HCT116 (cell line): ENCODE measurements around the gene KIF7. TPM values are rescaled to one million over a fixed set of nuclear protein-coding genes. Genes with fewer than 3 reads are reported as not detected.

ENCODE experiments used
- ATAC-seq: fragments of 200-7000 bp; cut with Tn5 transposase; 2 replicates; pipeline ENCODE4 v1.9.1; 2020; ENCODE audit warnings: mild to moderate bottlenecking, moderate library complexity
- BruUV-seq: library from RNA; stranded (reverse); fragments of 400-500 nt; replicated peaks from 2 replicates; lab custom pipeline; 2021; lab: Mats Ljungman, UMichigan
- CTCF ChIA-PET: fragments of 300-600 bp; sonication (Branson Sonifier 250); formaldehyde crosslinking; loops from one replicate; lab custom pipeline; 2021; ENCODE audit warnings: antibody characterized with exemption; lab: Charles Lee
- POLR2A ChIA-PET: fragments of 300-600, 350-600 bp; sonication (Branson Sonifier 250); formaldehyde crosslinking; loops from one replicate; lab custom pipeline; 2021; ENCODE audit warnings: antibody characterized with exemption; lab: Charles Lee
- RAD21 ChIA-PET, 2 experiments: fragments of 300-600 bp; sonication (Branson Sonifier 250); formaldehyde crosslinking; loops; one replicate each; lab custom pipeline; 2023; ENCODE audit warnings: low total read pairs in 2 of 2; ENCODE audit not compliant: uncharacterized antibody in 2 of 2, unreplicated experiment in 2 of 2, low non-redundant PET in 1 of 2; lab: Charles Lee
- DNase-seq: peaks from one replicate; pipeline ENCODE4 v3.0.0-alpha.2; 2010; ENCODE audit warnings: low read depth, low spot score
- H2AFZ ChIP-seq: fragments of 200-600 bp; shearing (Covaris generic), sonication (generic); 2 replicates; pipeline ENCODE4 v1.6.1; 2017; ENCODE audit warnings: low read depth, mixed run types, mixed read lengths, antibody characterized with exemption, low read length; ENCODE audit not compliant: poor library complexity, severe bottlenecking
- H3K27ac ChIP-seq: 2 replicates; pipeline ENCODE4 v1.5.1; 2012; ENCODE audit warnings: low read depth, low read length
- H3K27me3 ChIP-seq: fragments of 200-600 bp; sonication (generic); 2 replicates; pipeline ENCODE4 v1.6.1; 2016; ENCODE audit warnings: mixed run types, low read length, mixed read lengths; ENCODE audit not compliant: insufficient read depth
- H3K36me3 ChIP-seq, 2 experiments: fragments of 200-500 bp in 1 of 2; fragments of 200-600 bp in 1 of 2; sonication (Bioruptor generic) in 1 of 2; sonication (generic) in 1 of 2; 2 replicates each; pipeline versions ENCODE4 v1.5.1 to v1.6.1; 2014 to 2016; ENCODE audit warnings: low read length in 2 of 2, inconsistent platforms in 1 of 2, mixed read lengths in 1 of 2, mixed run types in 1 of 2; ENCODE audit not compliant: insufficient read depth in 2 of 2, control insufficient read depth in 1 of 2
- H3K4me1 ChIP-seq, 2 experiments: fragments of 200-600 bp in 1 of 2; sonication (generic) in 1 of 2; 2 replicates each; pipeline versions ENCODE4 v1.5.1 to v1.6.1; 2012 to 2017; ENCODE audit warnings: low read length in 2 of 2, inconsistent platforms in 1 of 2, mild to moderate bottlenecking in 1 of 2, mixed read lengths in 1 of 2, mixed run types in 1 of 2, moderate library complexity in 1 of 2; ENCODE audit not compliant: insufficient read depth in 2 of 2, control insufficient read depth in 1 of 2
- H3K4me2 ChIP-seq: fragments of 200-600 bp; sonication (generic); 2 replicates; pipeline ENCODE4 v1.6.1; 2017; ENCODE audit warnings: mixed run types, low read length, mixed read lengths
- H3K4me3 ChIP-seq, 2 experiments: fragments of 200-600 bp in 1 of 2; sonication (generic) in 1 of 2; replicated peaks in 1 of 2; 2 replicates each; pipeline ENCODE4 v1.5.1; 2011 to 2016; ENCODE audit warnings: low read length in 2 of 2, control low read depth in 1 of 2, low read depth in 1 of 2, mild to moderate bottlenecking in 1 of 2, mixed read lengths in 1 of 2, mixed run types in 1 of 2
- H3K79me2 ChIP-seq: fragments of 200-600 bp; sonication (generic); 2 replicates; pipeline ENCODE4 v1.6.1; 2017; ENCODE audit warnings: mild to moderate bottlenecking, mixed run types, low read length, moderate library complexity, mixed read lengths; ENCODE audit not compliant: insufficient read depth
- H3K9ac ChIP-seq: fragments of 200-600 bp; sonication (generic); 2 replicates; pipeline ENCODE4 v1.6.1; 2016; ENCODE audit warnings: low read length, mixed read lengths
- H3K9me2 ChIP-seq: fragments of 200-600 bp; sonication (generic), shearing (Covaris generic); 2 replicates; pipeline ENCODE4 v1.6.1; 2017; ENCODE audit warnings: mixed run types, mild to moderate bottlenecking, moderate library complexity; ENCODE audit not compliant: insufficient read depth
- H3K9me3 ChIP-seq, 2 experiments: fragments of 200-500 bp in 1 of 2; fragments of 200-600 bp in 1 of 2; sonication (Bioruptor generic) in 1 of 2; sonication (generic) in 1 of 2; 2 replicates each; pipeline ENCODE4 v1.6.1; 2014 to 2017; ENCODE audit warnings: low read length in 2 of 2, mixed read lengths in 2 of 2, inconsistent platforms in 1 of 2, low read depth in 1 of 2, mild to moderate bottlenecking in 1 of 2, mixed run types in 1 of 2, moderate library complexity in 1 of 2; ENCODE audit not compliant: control insufficient read depth in 1 of 2, insufficient read depth in 1 of 2
- H4K20me1 ChIP-seq: fragments of 200-600 bp; sonication (generic), shearing (Covaris generic); 2 replicates; pipeline ENCODE4 v1.6.1; 2017; ENCODE audit warnings: mixed run types, mild to moderate bottlenecking, moderate library complexity; ENCODE audit not compliant: insufficient read depth
- ELF1 ChIP-seq: IDR thresholded peaks from 2 replicates; pipeline ENCODE4 v1.6.1; 2012; ENCODE audit warnings: low read depth, borderline replicate concordance
- EZH2 ChIP-seq: fragments of 200-600 bp; sonication (generic); IDR thresholded peaks from 2 replicates; pipeline ENCODE4 v1.6.1; 2017; ENCODE audit warnings: antibody characterized with exemption, mixed run types
- EZH2phosphoT487 ChIP-seq: fragments of 200-600 bp; IDR thresholded peaks from 2 replicates; pipeline ENCODE4 v1.6.1; 2018; ENCODE audit warnings: antibody characterized with exemption, borderline replicate concordance
- FOSL1 ChIP-seq: IDR thresholded peaks from 2 replicates; pipeline ENCODE4 v1.6.1; 2012; ENCODE audit warnings: low read depth
- JUND ChIP-seq: IDR thresholded peaks from 2 replicates; pipeline ENCODE4 v1.6.1; 2012
- POLR2A ChIP-seq: IDR thresholded peaks from 2 replicates; pipeline ENCODE4 v1.7.0; 2011; ENCODE audit warnings: borderline replicate concordance; ENCODE audit not compliant: insufficient read depth, insufficient read length; ENCODE audit errors: extremely low read depth
- POLR2AphosphoS5 ChIP-seq: IDR thresholded peaks from 2 replicates; pipeline ENCODE4 v1.6.1; 2011; ENCODE audit warnings: mild to moderate bottlenecking, low read depth, low read length, moderate library complexity
- RAD21 ChIP-seq: IDR thresholded peaks from 2 replicates; pipeline ENCODE4 v1.6.1; 2012; ENCODE audit warnings: low read depth, mild to moderate bottlenecking
- SIN3A ChIP-seq: IDR thresholded peaks from 2 replicates; pipeline ENCODE4 v1.6.1; 2012; ENCODE audit warnings: low read depth
- SP1 ChIP-seq: IDR thresholded peaks from 2 replicates; pipeline ENCODE4 v1.6.1; 2012; ENCODE audit warnings: low read depth
- SRF ChIP-seq: IDR thresholded peaks from 2 replicates; pipeline ENCODE4 v1.6.1; 2012; ENCODE audit warnings: low read depth
- ZBTB33 ChIP-seq: IDR thresholded peaks from 2 replicates; pipeline ENCODE4 v1.6.1; 2011; ENCODE audit warnings: mild to moderate bottlenecking, low read length, moderate library complexity; ENCODE audit not compliant: insufficient replicate concordance; ENCODE audit errors: extremely low read depth
- ZNF274 ChIP-seq: fragments of 200-500 bp; sonication (Bioruptor generic); IDR thresholded peaks from 2 replicates; pipeline ENCODE4 v1.6.1; 2014; ENCODE audit warnings: mild to moderate bottlenecking, low read depth, low read length, inconsistent platforms
- intact Hi-C: fragments of 100-400 bp; cut with micrococcal nuclease; formaldehyde crosslinking; loops from 2 replicates; pipeline ENCODE4 v1.10.0; 2022
- total RNA-seq: library from RNA; stranded (reverse); gene quantifications from one replicate; pipeline ENCODE4 v1.2.1, GENCODE V29; 2021; ENCODE audit not compliant: unreplicated experiment
- TF ChIP-seq, protein P1 (sequence below), 3 experiments: fragments of 200-600 bp in 1 of 3; sonication (generic) in 1 of 3; IDR thresholded peaks in 2 of 3; conservative IDR thresholded peaks in 1 of 3; 2 replicates each; pipeline ENCODE4 v1.5.1; 2012 to 2017; ENCODE audit warnings: low read depth in 2 of 3, low read length in 2 of 3, antibody characterized with exemption in 1 of 3, borderline replicate concordance in 1 of 3, control low read depth in 1 of 3, mild to moderate bottlenecking in 1 of 3, mixed read lengths in 1 of 3, mixed run types in 1 of 3, moderate library complexity in 1 of 3; ENCODE audit not compliant: insufficient read depth in 1 of 3

Gene KIF7
- total RNA-seq, 1 experiment from 2014 or later = 0.12 TPM

DNA sequence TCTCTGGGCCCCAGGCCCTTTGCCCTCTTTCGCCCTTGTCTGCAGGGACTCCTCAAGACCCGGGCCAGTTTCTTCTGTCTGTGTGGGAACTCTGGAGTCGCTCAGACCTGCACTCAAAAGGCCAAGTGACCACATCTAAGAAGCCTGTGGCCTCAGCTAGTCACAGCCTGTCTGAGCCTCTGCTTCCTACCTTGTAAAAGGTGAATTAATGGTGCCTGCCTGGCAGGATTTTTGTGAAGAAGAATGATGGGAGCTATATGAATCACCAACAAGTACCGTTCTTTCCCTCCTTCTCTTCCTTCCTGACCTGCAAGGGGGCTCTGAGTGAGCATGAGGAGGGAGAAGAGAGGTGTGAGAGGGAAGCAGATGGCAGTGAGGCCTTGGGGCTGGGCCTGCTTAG is 16.4 kb upstream of the KIF7 start (continued):
- TF ChIP-seq ZBTB33 = no peak
- TF ChIP-seq RAD21 = no peak
- TF ChIP-seq POLR2A = no peak
- no peak for TF ChIP-seq POLR2AphosphoS5
- no peak for TF ChIP-seq EZH2
- no peak for TF ChIP-seq ELF1

DNA sequence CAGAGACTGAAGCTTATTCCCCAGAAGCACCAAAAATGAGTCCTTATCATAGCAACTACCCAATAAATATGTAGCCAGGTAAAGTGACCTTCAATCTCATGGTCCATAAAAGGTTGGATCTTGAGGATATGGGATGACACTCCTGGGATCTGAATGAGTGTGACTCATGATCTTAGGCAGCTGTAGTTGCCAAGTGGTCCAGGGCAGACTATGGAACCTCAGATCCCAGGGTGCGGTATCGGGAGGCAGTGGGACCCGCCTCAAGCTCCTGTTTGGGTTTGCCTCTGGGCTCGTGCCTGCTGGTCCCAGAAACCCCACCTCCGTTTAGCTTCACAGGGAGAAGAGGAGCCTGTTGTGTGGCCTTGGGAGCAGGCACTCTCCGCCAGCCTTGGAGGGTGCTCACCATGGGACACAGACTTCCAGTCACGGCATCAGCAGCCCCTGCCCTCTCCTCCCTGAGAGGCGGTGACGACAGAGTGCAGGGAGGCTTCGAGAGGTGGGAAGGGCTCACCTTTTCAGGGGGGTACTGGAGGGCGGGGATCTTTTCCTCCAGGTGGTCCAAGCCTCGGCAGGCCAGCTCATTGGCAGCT is 15.8 kb upstream of the KIF7 start:
- POLR2A ChIA-PET = no interaction called here
- no peaks in the 10 kb centered on the region for H4K20me1 ChIP-seq
- no TSS peak for BruUV-seq
- CTCF ChIA-PET = interaction anchor here (1.2 kb wide), 1 partner anchor 24 kb away, joined by 4 read pairs; no protein-coding TSS in a partner anchor
- H3K9me3 ChIP-seq = no peaks in the 10 kb centered on the region
- H3K9me2 ChIP-seq = no peaks in the 10 kb centered on the region
- no peaks in the 10 kb centered on the region for H3K36me3 ChIP-seq
- DNase-seq (no peak), ATAC-seq (no peak)
- RAD21 ChIA-PET = no interaction called here
- H3K9ac ChIP-seq = no peak overlapping the region
- H3K27me3 ChIP-seq = no peaks in the 10 kb centered on the region
- intact Hi-C loops = no loop called here
- no peak overlapping the region for H3K4me3 ChIP-seq
- no peaks in the 10 kb centered on the region for H3K4me1 ChIP-seq
- H3K4me2 ChIP-seq = no peak overlapping the region
- no peak overlapping the region for H2AFZ ChIP-seq
- no peak for TF ChIP-seq JUND
- no peak for TF ChIP-seq EZH2
- TF ChIP-seq FOSL1 = no peak
- TF ChIP-seq ZNF274 = no peak
- TF ChIP-seq, protein P1, sequence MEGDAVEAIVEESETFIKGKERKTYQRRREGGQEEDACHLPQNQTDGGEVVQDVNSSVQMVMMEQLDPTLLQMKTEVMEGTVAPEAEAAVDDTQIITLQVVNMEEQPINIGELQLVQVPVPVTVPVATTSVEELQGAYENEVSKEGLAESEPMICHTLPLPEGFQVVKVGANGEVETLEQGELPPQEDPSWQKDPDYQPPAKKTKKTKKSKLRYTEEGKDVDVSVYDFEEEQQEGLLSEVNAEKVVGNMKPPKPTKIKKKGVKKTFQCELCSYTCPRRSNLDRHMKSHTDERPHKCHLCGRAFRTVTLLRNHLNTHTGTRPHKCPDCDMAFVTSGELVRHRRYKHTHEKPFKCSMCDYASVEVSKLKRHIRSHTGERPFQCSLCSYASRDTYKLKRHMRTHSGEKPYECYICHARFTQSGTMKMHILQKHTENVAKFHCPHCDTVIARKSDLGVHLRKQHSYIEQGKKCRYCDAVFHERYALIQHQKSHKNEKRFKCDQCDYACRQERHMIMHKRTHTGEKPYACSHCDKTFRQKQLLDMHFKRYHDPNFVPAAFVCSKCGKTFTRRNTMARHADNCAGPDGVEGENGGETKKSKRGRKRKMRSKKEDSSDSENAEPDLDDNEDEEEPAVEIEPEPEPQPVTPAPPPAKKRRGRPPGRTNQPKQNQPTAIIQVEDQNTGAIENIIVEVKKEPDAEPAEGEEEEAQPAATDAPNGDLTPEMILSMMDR (IDR thresholded peaks at IDR 0.05 in 2 of 3, conservative IDR thresholded peaks at IDR 0.05 in 1 of 3; ENCODE audit: borderline replicate concordance in 1 of 3, insufficient read depth in 1 of 3, low read depth in 2 of 3, low read length in 2 of 3) = no peak
- no peak for TF ChIP-seq ZBTB33
- no peak for TF ChIP-seq EZH2phosphoT487
- no peak for TF ChIP-seq RAD21
- no peak for TF ChIP-seq POLR2A
- TF ChIP-seq POLR2AphosphoS5 = no peak
- TF ChIP-seq SIN3A = no peak
- TF ChIP-seq SP1 = no peak
- TF ChIP-seq SRF = no peak
- H3K27ac ChIP-seq = no peak overlapping the region
- H3K79me2 ChIP-seq = no peaks in the 10 kb centered on the region
